ENCODE measurements around the gene SLAMF1. TPM values are rescaled to one million over a fixed set of nuclear protein-coding genes. Genes with fewer than 3 reads are reported as not detected.
"Not testable (repeated sequence)": the region's sequence is repeated elsewhere in the genome, so short reads cannot be mapped to it uniquely, and the experiment has no call there.

SLAMF1 gene
- total RNA-seq, 1 experiment from 2014 or later, result not detected

DNA sequence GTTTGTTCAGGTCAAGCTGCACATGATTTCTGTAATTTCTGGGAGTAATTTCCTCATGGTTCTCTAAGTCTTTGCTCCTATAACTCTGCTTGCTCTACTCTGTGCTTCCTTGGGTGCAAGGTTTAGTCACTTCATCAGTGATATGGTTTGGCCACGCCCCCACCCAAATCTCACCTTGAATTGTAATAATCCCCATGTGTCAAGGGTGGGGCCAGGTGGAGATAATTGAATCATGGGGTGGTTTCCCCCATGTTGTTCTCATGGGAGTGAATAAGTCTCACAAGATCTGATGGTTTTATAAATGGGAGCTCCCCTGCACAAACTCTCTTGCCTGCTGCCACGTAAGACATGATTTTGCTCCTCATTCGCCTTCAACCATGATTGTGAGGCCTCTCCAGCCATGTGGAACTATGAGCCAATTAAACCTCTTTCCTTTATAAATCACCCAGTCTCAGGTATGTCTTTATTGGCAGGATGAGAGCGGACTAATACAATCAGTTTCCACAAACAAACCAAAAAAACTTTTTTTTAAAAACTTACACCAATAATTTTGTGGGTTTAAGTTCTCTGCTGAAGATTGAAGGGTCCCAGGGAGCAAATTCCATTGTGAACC lies 19.1 kb downstream of the SLAMF1 start:
- in situ Hi-C loops (cut with HindIII; ENCODE audit: low sequenced_read_pairs); DNase-seq (ENCODE audit: low spot score): not testable (repeated sequence)

DNA sequence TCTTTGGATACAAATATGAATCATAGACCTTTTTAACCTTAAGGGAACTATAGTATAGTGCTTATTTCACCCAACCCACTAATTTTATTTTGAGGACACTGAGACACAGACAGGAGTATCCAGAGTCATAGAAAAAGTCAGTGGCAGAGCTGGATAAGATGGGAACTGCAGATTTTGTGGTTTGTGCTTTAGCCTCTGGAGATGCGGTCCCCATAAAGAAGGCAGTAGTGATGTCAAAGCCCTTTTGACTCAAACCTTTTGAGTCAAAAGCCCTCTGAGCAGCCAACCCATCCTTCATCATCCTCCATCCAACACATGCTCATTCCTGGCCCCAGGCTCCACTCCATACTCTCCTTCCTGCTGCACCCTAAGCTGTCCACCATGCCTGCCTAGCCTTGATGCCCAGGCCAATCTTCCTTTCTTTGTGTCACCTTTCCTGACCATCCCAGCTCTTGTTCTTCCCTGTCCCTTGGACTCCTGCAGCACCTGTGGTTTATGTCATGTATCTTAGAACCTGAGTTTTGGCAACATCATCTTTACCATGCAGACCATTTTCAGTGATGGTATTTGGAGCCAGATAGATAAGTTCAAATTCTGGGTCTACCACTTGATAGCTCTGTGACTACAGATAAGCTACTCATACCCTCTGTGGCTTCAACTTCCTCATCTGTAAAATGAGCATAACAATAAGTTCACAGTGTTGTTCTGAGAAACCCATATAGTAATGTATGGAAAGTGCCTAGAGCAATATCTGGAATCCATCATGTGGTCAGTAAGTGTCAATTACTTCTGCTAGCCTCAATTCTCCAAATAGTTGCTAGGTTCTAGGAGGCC lies 20.1 kb downstream of the SLAMF1 start:
- DNase-seq (ENCODE audit: low spot score), result no peak
- in situ Hi-C loops (cut with HindIII; ENCODE audit: low sequenced_read_pairs), result no loop called here

DNA sequence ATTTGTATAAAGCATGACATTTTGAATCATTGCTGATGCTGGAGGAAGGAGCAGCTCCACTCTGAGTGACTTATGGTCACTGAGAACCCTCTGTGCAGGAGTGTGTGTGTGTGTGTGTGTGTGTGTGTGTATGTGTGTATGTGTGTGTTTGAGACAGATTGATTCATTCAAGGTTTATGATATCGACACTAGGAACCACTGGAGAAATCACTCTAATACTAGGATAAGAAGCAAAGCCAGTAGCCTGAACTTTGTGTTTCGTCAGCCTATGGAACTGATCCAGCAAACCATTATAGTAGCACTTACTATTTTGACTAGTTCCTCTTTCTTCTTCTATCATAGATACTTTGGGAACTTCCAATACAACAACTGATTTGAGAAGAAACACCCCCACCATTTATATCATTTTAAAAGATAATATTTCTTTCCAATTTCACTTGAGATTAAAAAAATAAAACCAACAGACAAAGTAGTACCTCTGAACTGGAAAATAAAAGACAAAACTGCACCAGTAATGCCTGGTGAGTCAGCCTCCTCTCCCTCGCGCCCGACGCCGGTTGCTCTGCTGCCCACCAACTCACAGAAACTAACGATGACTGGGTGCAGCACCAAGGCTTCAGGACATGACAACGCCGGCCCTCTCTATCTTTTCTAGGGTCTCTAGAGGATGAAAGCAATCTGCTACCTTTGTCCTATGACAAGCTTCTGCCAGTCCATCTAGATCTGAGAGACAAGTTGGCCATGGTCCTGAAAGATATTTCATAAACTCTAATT lies 20.9 kb downstream of the SLAMF1 start:
- no peak for DNase-seq (ENCODE audit: low spot score)
- in situ Hi-C loops (cut with HindIII; ENCODE audit: low sequenced_read_pairs), result no loop called here

DNA sequence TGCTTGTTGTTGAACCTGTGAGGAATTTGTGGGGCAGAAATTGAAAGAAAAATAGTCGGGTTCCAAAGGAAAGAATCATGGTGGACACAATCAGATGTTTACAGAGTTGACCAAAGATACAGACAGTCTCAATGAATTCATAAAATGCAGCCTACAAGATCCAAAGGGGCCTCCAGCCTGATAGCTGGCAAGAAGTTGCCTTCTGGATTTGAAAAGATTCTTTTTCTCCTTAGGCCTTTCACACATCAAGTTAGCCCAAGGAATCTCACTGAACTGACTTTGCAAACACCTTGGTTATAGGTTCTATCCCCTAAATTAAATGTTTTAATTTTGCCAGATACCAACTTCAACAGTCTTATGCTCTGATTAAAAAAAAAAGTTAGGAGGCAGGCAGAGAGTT lies 21.5 kb downstream of the SLAMF1 start:
- in situ Hi-C loops (cut with HindIII; ENCODE audit: low sequenced_read_pairs), result no loop called here
- DNase-seq (ENCODE audit: low spot score), result no peak

DNA sequence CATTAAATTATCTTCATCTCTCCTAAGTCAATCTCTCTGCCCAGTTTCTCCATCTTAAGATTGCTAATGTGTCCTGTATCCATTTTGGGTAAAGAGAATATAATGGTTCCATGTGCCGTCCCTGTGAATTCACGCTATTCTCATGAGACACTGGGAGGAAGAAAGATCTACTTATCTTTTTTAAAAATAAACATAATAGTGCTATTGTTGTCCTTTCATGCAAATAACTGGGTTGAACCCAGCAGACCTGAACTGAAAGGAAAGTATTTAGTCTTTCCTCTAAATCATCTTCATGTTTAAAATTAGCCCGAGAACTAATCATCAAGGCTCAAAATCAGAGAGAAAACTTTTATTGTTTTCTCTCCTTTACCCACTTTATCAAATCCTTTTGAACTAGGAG lies 22.4 kb downstream of the SLAMF1 start:
- no peak for DNase-seq (ENCODE audit: low spot score)
- in situ Hi-C loops (cut with HindIII; ENCODE audit: low sequenced_read_pairs), result no loop called here

DNA sequence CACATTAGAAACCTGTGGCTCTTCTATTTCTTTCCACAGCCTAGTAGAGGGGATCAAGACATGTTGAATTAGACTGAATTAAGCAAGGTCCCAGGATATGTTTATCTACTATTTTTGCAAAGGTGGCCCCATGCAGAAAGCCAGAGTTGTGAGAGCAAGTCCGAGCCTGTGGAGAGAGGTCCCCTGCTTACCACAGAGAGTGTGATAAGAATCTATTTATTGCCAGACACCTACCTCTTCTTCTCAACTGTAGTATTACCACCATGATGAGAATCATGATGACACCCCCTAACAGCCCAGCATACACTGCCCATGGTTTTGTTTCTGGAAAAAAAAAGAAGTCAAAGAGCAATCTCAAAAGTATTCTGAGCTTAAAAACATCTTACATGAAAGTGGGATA lies 23.0 kb downstream of the SLAMF1 start:
- in situ Hi-C loops (cut with HindIII; ENCODE audit: low sequenced_read_pairs), result no loop called here
- no peak for DNase-seq (ENCODE audit: low spot score)

DNA sequence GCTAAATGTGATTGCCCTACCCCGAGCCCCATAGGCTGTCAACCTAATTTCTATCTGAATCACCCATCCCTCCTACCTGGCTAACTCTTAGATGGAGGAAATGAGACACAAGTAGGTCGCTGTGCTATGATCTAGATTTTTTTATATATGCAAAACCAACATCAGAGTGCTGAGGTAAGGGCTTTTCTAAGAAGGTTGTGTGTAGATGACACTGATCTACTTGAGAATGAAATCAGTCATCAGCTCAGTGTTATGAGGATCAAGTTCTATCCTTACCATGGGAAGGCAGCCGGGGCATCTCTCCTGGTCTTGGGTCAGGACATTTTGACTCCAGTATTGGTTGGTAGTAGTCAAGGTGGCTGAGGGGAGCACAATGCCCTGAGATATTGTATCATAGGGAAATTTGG lies 23.6 kb downstream of the SLAMF1 start:
- no peak for DNase-seq (ENCODE audit: low spot score)
- in situ Hi-C loops (cut with HindIII; ENCODE audit: low sequenced_read_pairs), result no loop called here

DNA sequence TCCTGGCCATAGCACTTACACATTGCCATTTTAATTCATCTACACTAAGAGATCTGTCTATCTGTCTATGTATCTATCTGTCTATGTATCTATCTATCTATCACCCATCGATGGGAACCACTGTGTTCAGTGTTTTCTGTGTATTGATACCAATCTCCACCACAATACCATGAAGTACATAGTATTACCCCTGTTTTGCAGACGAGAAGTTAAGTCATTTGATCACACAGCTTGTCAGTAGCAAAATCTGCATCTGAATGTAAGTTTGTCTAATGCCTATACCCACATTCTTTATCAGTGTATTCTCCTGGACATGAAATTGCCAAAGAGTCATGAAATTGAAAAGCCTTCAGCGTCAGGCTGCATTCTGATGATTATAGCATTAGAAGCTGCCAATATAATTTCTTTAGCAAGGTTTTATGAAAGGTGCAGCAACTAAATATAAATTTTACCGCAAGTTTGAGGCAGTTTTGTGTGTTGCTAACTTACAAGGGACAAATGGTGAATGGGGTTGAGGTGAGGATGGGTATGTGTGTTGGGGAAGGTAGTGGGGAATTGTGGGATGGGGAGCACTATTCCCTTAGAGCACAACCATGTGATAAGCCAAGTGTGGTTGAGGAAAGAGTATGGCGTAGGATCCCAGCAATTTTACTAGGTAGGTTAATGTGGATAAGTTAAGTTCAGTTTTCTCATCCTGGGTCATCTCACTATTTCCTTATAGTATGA lies 24.2 kb downstream of the SLAMF1 start:
- in situ Hi-C loops (cut with HindIII; ENCODE audit: low sequenced_read_pairs), result no loop called here
- DNase-seq (ENCODE audit: low spot score), result no peak

DNA sequence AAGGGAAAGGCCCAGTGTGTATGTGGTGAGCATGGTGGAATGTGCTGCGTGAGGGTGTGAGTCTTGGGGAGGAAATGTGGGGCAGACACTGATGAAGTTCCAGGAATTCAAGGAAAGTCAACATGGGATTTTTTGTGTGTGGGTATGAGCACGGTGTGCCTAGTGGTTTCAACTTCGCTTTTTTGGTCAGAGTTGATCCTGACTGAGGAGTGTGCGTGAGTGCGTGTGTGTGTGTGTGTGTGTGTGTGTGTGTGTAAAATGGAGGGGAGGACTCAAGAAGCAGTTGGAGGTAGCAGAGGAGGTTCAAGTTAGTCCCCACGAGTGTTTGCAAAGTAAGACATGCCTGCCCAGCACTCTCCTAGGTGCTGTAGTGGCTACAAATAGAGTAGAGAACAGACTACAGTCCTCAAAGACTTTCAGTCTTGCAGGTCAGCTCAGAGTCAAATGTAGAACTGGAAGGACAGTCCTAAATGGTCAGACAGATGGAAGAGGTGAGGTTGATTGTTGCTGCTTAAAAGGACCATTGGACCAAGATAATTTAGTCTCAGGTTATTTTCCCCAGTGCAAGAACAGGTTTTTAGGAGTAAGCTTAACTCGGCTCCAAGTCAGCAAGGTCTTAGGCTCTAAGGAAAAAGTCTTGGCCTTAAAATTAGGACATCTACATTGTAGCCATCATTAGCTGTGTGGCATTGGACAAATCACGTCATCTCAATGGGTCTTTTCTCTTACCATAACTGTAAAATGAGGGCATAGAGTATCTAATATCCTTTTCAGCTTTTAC lies 25.0 kb downstream of the SLAMF1 start:
- DNase-seq (ENCODE audit: low spot score), result no peak
- in situ Hi-C loops (cut with HindIII; ENCODE audit: low sequenced_read_pairs), result no loop called here

DNA sequence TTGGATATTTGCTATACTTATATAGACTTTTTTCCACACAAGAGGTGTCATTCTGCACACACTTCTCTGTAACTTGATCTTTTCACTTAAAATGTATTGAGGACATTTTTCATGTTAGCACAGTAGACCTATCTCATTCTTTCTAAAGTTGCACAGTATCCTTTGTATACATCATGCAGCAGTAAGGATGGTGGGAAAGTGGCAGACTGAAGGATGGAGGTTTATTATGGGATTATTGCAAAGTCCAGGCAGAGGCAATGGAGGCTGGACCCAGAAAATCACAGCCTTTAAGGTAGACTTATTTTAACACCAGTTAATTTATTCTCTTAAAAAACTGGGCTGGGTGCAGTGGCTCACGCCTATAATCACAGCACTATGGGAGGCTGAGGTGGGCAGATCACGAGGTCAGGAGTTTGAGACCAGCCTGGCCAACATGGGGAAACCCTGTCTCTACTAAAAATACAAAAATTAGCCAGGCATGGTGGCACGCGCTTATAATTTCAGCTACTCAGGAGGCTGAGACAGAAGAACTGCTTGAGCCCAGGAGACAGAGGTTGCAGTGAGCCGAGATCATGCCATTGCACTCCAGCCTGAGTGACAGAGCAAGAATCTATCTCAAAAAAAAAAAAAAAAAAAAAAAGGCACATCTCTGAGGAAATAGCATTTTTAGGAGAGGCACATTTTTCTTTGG lies 25.8 kb downstream of the SLAMF1 start:
- DNase-seq (ENCODE audit: low spot score), result no peak
- in situ Hi-C loops (cut with HindIII; ENCODE audit: low sequenced_read_pairs), result no loop called here

DNA sequence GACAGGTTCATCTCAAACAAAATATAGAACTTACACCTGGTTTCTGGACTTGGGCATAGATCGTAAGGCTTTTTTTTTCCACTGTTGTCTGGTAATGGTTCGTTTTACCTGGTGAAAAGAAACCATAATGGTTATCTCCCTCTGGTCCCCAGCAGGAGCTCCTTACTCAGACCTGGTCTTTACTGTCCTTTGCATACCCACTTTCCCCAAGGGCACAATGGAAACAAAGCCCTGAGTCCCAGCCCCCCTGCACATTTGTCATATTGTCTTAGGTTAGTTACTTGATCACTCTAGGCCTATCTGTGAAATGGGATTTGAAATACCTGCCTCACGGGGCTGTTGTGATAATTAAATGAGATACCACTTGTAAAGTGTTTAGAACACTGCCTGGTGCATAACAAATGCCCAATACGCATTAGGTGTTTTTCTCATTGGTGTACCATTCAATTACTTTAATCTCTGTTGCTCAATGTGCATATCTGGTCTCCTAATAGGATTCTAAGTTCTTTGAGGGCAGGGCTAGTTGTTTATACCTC lies 27.0 kb downstream of the SLAMF1 start:
- no peak for DNase-seq (ENCODE audit: low spot score)
- in situ Hi-C loops (cut with HindIII; ENCODE audit: low sequenced_read_pairs), result no loop called here

DNA sequence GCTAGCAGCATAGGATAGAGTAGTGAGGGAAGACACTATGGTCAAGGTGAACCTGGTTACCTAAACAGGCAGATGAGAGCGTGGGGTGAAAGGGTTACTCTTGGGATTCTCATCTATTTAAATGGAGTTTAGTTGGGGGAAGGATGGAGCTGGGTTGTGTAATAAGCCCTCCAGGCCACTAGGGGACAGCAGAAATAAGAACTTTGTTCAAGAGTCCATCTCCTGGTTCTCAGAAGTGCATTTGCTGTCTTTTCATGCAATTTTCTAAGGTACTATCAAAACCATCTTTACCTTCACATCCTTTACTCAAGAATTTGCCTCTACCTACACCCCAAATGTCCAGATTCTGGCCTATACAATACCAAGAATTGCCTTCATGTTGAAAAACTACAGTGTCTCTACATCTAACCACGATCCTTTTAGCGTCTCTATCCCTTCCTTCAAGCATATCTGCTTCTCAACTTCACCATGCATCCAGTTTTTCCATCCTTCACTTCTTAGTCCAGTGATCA lies 28.0 kb downstream of the SLAMF1 start:
- in situ Hi-C loops (cut with HindIII; ENCODE audit: low sequenced_read_pairs), result no loop called here
- DNase-seq (ENCODE audit: low spot score), result no peak

DNA sequence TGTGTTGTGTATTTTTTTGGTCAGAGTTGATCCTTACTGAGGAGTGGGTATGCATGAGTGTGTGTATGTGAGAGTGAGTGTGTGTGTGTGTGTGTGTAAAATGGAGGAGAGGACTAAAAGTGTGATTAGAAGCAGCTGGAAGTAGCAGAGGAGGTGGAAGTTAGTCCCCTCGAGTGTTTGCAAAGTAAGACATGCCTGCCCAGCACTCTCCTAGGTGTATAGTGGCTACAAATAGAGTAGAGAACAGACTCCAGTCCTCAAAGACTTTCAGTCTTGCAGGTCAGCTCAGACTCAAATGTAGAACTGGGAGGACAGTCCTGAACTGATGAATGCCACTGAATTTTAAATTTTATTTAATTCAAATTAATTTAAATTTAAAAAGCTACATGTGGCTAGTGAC lies 28.5 kb downstream of the SLAMF1 start:
- in situ Hi-C loops (cut with HindIII; ENCODE audit: low sequenced_read_pairs), result no loop called here
- DNase-seq (ENCODE audit: low spot score), result no peak

DNA sequence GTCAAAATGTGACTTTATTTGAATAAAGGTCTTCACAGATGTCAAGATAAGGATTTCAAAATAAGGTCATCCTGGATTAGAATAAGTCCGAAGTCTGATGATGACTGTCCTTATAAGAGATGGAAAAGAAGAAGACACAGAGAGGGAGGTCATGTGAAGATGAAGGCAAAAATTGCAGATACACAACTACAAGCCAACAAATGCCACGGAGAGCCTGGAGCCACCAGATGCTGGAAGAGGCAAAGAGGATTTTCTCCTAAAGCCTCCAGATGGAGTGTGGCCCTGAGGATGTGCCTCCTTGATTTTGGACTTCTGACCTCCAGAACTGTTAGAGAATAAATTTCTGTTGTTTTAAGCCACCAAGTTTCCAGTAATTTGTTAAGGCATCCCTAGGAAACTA lies 31.2 kb downstream of the SLAMF1 start:
- no peak for DNase-seq (ENCODE audit: low spot score)
- in situ Hi-C loops (cut with HindIII; ENCODE audit: low sequenced_read_pairs), result no loop called here

DNA sequence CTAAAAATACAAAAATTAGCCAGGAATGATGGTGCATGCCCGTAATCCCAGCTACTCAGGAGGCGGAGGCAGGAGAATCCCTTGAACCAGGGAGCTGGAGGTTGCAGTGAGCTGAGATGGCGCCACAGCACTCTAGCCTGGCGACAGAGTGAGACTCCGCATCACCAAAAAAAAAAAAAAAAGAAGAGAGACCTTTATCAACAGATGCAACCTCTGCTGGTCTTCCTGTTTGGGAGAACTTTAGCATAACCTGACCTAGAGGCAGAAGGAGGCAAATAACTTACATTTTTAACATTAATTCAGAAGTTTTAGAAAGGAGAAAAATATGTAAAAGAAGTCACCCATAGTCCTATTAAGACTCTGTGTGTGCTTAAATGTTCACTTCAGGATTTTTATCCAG lies 32.4 kb downstream of the SLAMF1 start:
- in situ Hi-C loops (cut with HindIII; ENCODE audit: low sequenced_read_pairs), result no loop called here

DNA sequence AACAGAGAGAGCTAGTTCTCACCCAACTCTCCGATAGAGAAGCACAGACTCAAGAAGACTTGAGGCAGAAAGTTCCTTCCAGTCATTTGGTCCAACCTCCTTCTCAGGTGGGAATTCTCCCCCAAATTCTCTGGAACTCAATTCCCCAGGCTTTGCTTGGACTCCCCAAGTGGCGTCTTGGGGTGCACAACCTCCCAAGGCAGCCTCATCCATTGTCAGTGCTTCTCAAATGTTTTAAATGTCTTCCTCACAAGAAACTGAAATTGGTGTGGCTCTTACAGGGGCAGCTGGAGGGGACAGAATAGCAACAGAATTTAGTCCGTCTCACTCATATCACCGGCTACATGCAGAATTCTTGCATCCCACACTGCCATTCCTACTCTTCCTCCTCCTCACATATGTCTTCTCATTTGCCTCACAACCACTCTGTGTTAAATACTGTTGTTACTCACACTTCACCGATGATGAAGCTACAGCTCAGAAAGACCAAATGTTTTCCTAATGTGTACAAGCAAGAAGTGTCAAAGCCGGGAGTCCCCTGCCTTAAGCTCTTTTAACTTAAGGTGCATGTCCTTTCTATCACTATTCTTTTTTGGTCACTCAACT lies 34.1 kb downstream of the SLAMF1 start:
- no peak for DNase-seq (ENCODE audit: low spot score)
- in situ Hi-C loops (cut with HindIII; ENCODE audit: low sequenced_read_pairs), result no loop called here

More for the DNA sequence above, 32.4 kb downstream of the SLAMF1 start:
- no peak for DNase-seq (ENCODE audit: low spot score)

DNA sequence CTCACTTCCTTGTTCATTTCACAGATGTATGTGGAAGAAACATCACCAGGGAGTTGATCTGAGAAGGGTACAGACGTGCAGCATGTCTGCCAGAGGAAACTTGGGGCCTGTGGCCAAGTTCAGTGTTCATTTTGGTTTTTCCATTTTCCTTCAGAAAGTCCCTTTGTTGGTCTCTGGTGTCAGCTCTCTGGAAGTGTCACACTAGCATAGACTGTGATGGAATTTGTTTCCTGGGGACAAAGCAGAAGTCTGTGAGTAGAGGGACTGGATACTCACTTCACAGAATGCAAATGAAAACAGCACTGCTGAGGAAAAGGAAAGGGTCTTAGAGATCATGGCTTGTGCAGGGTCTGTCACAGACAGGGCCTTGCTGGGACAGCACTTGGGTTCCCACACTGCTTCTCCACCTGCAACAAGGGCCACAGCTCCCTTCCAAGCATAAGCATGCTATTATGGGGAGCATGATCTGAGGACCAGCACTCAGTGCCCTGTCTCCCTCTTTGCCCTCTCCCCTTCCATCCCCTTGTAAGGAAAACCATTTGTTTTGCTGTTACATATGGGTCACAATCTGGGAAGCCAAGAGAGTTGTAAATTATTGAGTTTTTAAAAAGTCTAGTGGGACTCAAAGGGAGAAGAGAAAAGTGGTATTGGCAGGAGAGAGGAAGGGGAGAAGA lies 36.1 kb downstream of the SLAMF1 start:
- DNase-seq (ENCODE audit: low spot score), result no peak
- in situ Hi-C loops (cut with HindIII; ENCODE audit: low sequenced_read_pairs), result no loop called here
